Right renal cortex interstitium (tissue), 3 donors: ENCODE measurements around the gene SCN8A. TPM values are rescaled to one million over a fixed set of nuclear protein-coding genes. Genes with fewer than 3 reads are reported as not detected.
"Not testable (repeated sequence)": the region's sequence is repeated elsewhere in the genome, so short reads cannot be mapped to it uniquely, and the experiment has no call there.

Experiments used
- DNase-seq, 3 donors: peaks; one replicate each; pipeline ENCODE4 v3.0.0-alpha.2; 2013; ENCODE audit warnings: low read depth in 3 of 3, low spot score in 2 of 3
- polyA plus RNA-seq, 3 donors: library from polyadenylated mRNA; unstranded; fragments of 120-200 nt; gene quantifications; one replicate each; pipeline ENCODE4 v1.2.1, GENCODE V29; 2013; ENCODE audit not compliant: insufficient read length in 3 of 3

The SCN8A gene
- polyA plus RNA-seq, 3 donors: 1.7 to 2.6 (median 1.8) TPM

- DNase-seq: no peak
Measured at GRCh38 chr12:51621156-51621922, 30.3 kb downstream of the SCN8A start.

GRCh38 chr12:51622564-51622963 is 31.5 kb downstream of the SCN8A start:
- no peak for DNase-seq

GRCh38 chr12:51625370-51625769 is 34.3 kb downstream of the SCN8A start:
- no peak for DNase-seq

- DNase-seq: no peak
Measured at GRCh38 chr12:51626115-51626514, 35.1 kb downstream of the SCN8A start.

- no peak for DNase-seq
Measured at GRCh38 chr12:51626629-51627028, 35.6 kb downstream of the SCN8A start.

- no peak for DNase-seq
Measured at GRCh38 chr12:51630256-51630880, 39.3 kb downstream of the SCN8A start.

- no peak for DNase-seq
Measured at GRCh38 chr12:51630986-51631385, 40.0 kb downstream of the SCN8A start.

- no peak for DNase-seq
Measured at GRCh38 chr12:51631591-51631990, 40.6 kb downstream of the SCN8A start.

GRCh38 chr12:51632623-51633022 is 41.6 kb downstream of the SCN8A start:
- DNase-seq: no peak

GRCh38 chr12:51635346-51635745 is 44.3 kb downstream of the SCN8A start:
- DNase-seq: no peak

- no peak for DNase-seq
Measured at GRCh38 chr12:51636581-51636980, 45.5 kb downstream of the SCN8A start.

- no peak for DNase-seq
Measured at GRCh38 chr12:51636986-51637385, 46.0 kb downstream of the SCN8A start.

GRCh38 chr12:51639361-51639760 is 48.3 kb downstream of the SCN8A start:
- no peak for DNase-seq

- DNase-seq: no peak
Measured at GRCh38 chr12:51642286-51642685, 51.3 kb downstream of the SCN8A start.

- DNase-seq: no peak
Measured at GRCh38 chr12:51643951-51644350, 52.9 kb downstream of the SCN8A start.

GRCh38 chr12:51644691-51645090 is 53.7 kb downstream of the SCN8A start:
- not testable (repeated sequence) for DNase-seq

- no peak for DNase-seq
Measured at GRCh38 chr12:51645961-51646360, 54.9 kb downstream of the SCN8A start.

GRCh38 chr12:51647647-51648046 is 56.6 kb downstream of the SCN8A start:
- no peak for DNase-seq

GRCh38 chr12:51653431-51653830 is 62.4 kb downstream of the SCN8A start:
- DNase-seq: no peak

- no peak for DNase-seq
Measured at GRCh38 chr12:51661199-51661598, 70.2 kb downstream of the SCN8A start.

- DNase-seq: no peak
Measured at GRCh38 chr12:51661836-51662235, 70.8 kb downstream of the SCN8A start.

- DNase-seq: no peak
Measured at GRCh38 chr12:51662728-51663154, 71.7 kb downstream of the SCN8A start.
